IMR-90 (cell line): ENCODE measurements around the gene SEMA4B. TPM values are rescaled to one million over a fixed set of nuclear protein-coding genes. Genes with fewer than 3 reads are reported as not detected.

Source experiments
- ATAC-seq: fragments of 200-7000 bp; cut with Tn5 transposase; 2 replicates; pipeline ENCODE4 v1.9.1; 2020; ENCODE audit warnings: low read depth, mild to moderate bottlenecking, moderate library complexity
- BruUV-seq: library from RNA; stranded (reverse); fragments of 400-500 nt; replicated peaks from 2 replicates; lab custom pipeline; 2021; lab: Mats Ljungman, UMichigan
- CTCF ChIA-PET: fragments of 300-600 bp; formaldehyde crosslinking; extraction: SDS; loops from one replicate; lab custom pipeline; 2021; ENCODE audit warnings: antibody characterized with exemption; lab: Yijun Ruan, JAX
- POLR2A ChIA-PET: fragments of 300-600 bp; sonication (Branson Sonifier 250); formaldehyde crosslinking; loops from one replicate; lab custom pipeline; 2022; ENCODE audit warnings: antibody characterized with exemption; ENCODE audit not compliant: unreplicated experiment; lab: Charles Lee
- DNase-seq: peaks from one replicate; pipeline ENCODE4 v3.0.0; 2013
- H2AFZ ChIP-seq: replicated peaks from 2 replicates; pipeline ENCODE3; 2013; ENCODE audit warnings: low read length, mild to moderate bottlenecking; ENCODE audit not compliant: poor library complexity
- H2AK5ac ChIP-seq: 2 replicates; pipeline ENCODE4 v1.6.1; 2013; ENCODE audit warnings: low read depth, low read length, inconsistent platforms
- H2AK9ac ChIP-seq: replicated peaks from 2 replicates; pipeline ENCODE3; 2013; ENCODE audit warnings: mild to moderate bottlenecking, low read depth, low read length, moderate library complexity; ENCODE audit not compliant: poor library complexity
- H2BK120ac ChIP-seq: 2 replicates; pipeline ENCODE4 v1.6.1; 2013; ENCODE audit warnings: low read depth, low read length, inconsistent platforms
- H2BK15ac ChIP-seq: 3 replicates; pipeline ENCODE4 v1.6.1; 2013; ENCODE audit warnings: low read depth, low read length, inconsistent platforms
- H2BK20ac ChIP-seq: 2 replicates; pipeline ENCODE4 v1.6.1; 2013; ENCODE audit warnings: low read depth, mild to moderate bottlenecking, inconsistent platforms, low read length, moderate library complexity
- H2BK5ac ChIP-seq: 2 replicates; pipeline ENCODE4 v1.6.1; 2013; ENCODE audit warnings: mild to moderate bottlenecking, low read depth, low read length, inconsistent platforms; ENCODE audit not compliant: poor library complexity, severe bottlenecking
- H3K14ac ChIP-seq: replicated peaks from 2 replicates; pipeline ENCODE4 v1.6.1; 2013; ENCODE audit warnings: low read depth, low read length, inconsistent platforms
- H3K18ac ChIP-seq: 2 replicates; pipeline ENCODE4 v1.6.1; 2013; ENCODE audit warnings: low read depth, low read length, control low read depth
- H3K23ac ChIP-seq: 2 replicates; pipeline ENCODE4 v1.6.1; 2013; ENCODE audit warnings: low read depth, low read length, inconsistent platforms
- H3K27ac ChIP-seq: 2 replicates; pipeline ENCODE4 v1.5.1; 2013; ENCODE audit warnings: mild to moderate bottlenecking, control low read depth, low read length; ENCODE audit not compliant: insufficient read depth
- H3K27me3 ChIP-seq: 2 replicates; pipeline ENCODE4 v1.6.1; 2013; ENCODE audit warnings: low read length; ENCODE audit not compliant: control insufficient read depth, insufficient read depth
- H3K36me3 ChIP-seq: 2 replicates; pipeline ENCODE4 v1.6.1; 2013; ENCODE audit warnings: low read length, mixed read lengths; ENCODE audit not compliant: control insufficient read depth, insufficient read depth
- H3K4ac ChIP-seq: 2 replicates; pipeline ENCODE4 v1.6.1; 2013; ENCODE audit warnings: low read depth, low read length, inconsistent platforms
- H3K4me1 ChIP-seq: 2 replicates; pipeline ENCODE4 v1.6.1; 2013; ENCODE audit warnings: low read length, mixed read lengths; ENCODE audit not compliant: control insufficient read depth, insufficient read depth
- H3K4me2 ChIP-seq: 2 replicates; pipeline ENCODE4 v1.6.1; 2013; ENCODE audit warnings: low read depth, mild to moderate bottlenecking, control low read depth, low read length, moderate library complexity
- H3K4me3 ChIP-seq: 2 replicates; pipeline ENCODE4 v1.5.1; 2013; ENCODE audit warnings: low read depth, mild to moderate bottlenecking, control low read depth, low read length, moderate library complexity; ENCODE audit not compliant: insufficient read depth
- H3K56ac ChIP-seq: 2 replicates; pipeline ENCODE4 v1.6.1; 2013; ENCODE audit warnings: low read length, inconsistent platforms; ENCODE audit not compliant: insufficient read depth; ENCODE audit errors: extremely low read depth
- H3K79me1 ChIP-seq, 2 experiments: 2 replicates each; pipeline ENCODE4 v1.6.1; 2013; ENCODE audit warnings: low read length in 2 of 2, inconsistent platforms in 1 of 2, low read depth in 1 of 2
- H3K9ac ChIP-seq: 2 replicates; pipeline ENCODE4 v1.6.1; 2013; ENCODE audit warnings: low read depth, low read length, control low read depth
- H3K9me1 ChIP-seq: 2 replicates; pipeline ENCODE4 v1.6.1; 2013; ENCODE audit warnings: low read length, inconsistent platforms; ENCODE audit not compliant: insufficient read depth
- H3K9me3 ChIP-seq: 2 replicates; pipeline ENCODE4 v1.6.1; 2013; ENCODE audit warnings: low read length; ENCODE audit not compliant: control insufficient read depth, insufficient read depth
- H4K20me1 ChIP-seq: 2 replicates; pipeline ENCODE4 v1.6.1; 2013; ENCODE audit warnings: low read length, inconsistent platforms; ENCODE audit not compliant: insufficient read depth
- H4K5ac ChIP-seq: 2 replicates; pipeline ENCODE4 v1.6.1; 2013; ENCODE audit warnings: mild to moderate bottlenecking, low read depth, low read length, control low read depth
- H4K8ac ChIP-seq, 2 experiments: 2 replicates each; pipeline ENCODE4 v1.6.1; 2013; ENCODE audit warnings: low read depth in 2 of 2, low read length in 2 of 2, control low read depth in 1 of 2, inconsistent platforms in 1 of 2
- H4K91ac ChIP-seq: 2 replicates; pipeline ENCODE4 v1.6.1; 2013; ENCODE audit warnings: low read depth, low read length, inconsistent platforms; ENCODE audit not compliant: insufficient read depth
- FOS ChIP-seq: fragments of 150-350 bp; IDR thresholded peaks from 2 replicates; pipeline ENCODE4 v1.6.1; 2016; ENCODE audit warnings: low read depth, low read length
- POLR2A ChIP-seq: IDR thresholded peaks from 2 replicates; pipeline ENCODE4 v1.6.1; 2012; ENCODE audit warnings: mild to moderate bottlenecking, low read depth, low read length
- RAD21 ChIP-seq: IDR thresholded peaks from 2 replicates; pipeline ENCODE4 v1.6.1; 2012; ENCODE audit warnings: low read length, improper control_type of control experiment
- RCOR1 ChIP-seq: IDR thresholded peaks from 2 replicates; pipeline ENCODE4 v1.6.1; 2012; ENCODE audit warnings: mild to moderate bottlenecking, low read length, improper control_type of control experiment; ENCODE audit not compliant: insufficient replicate concordance
- RFX5 ChIP-seq: IDR thresholded peaks from 2 replicates; pipeline ENCODE4 v1.8.0; 2012; ENCODE audit warnings: low read depth, mild to moderate bottlenecking, low read length, moderate library complexity
- SMC3 ChIP-seq: fragments of 150-350 bp; IDR thresholded peaks from 2 replicates; pipeline ENCODE4 v1.6.1; 2016; ENCODE audit warnings: low read depth, mild to moderate bottlenecking, antibody characterized with exemption, low read length, moderate library complexity
- WGBS, 2 experiments: methylation state at CpG; one replicate each; pipeline versions ENCODE4 v1.1.5 to v1.1.7; 2013; ENCODE audit warnings: missing lambda C conversion rate in 2 of 2; ENCODE audit not compliant: insufficient read length in 1 of 2; ENCODE audit errors: extremely low coverage in 2 of 2; 5-methylcytosine and 5-hydroxymethylcytosine counted together
- dilution Hi-C: fragments of 300-500 bp; cut with HindIII; formaldehyde crosslinking; loops from one replicate; pipeline ENCODE4 v1.14.3; 2018; ENCODE audit warnings: low sequenced_read_pairs; ENCODE audit not compliant: unreplicated experiment
- in situ Hi-C: fragments of 300-500 bp; cut with MboI; formaldehyde crosslinking; loops from 3 replicates; pipeline ENCODE4 v1.14.3; 2019; ENCODE audit warnings: low sequenced_read_pairs, inconsistent platforms, mixed read lengths
- intact Hi-C: fragments of 100-400 bp; cut with micrococcal nuclease; formaldehyde crosslinking; loops from 2 replicates; pipeline ENCODE4 v1.10.0; 2022
- polyA plus RNA-seq, 3 experiments: library from polyadenylated mRNA; depleted of rRNA; stranded (reverse); fragments of >200 nt; gene quantifications; 2 replicates each; pipeline ENCODE4 v1.2.3, GENCODE V29; 2012; ENCODE audit warnings: low replicate concordance in 1 of 3
- total RNA-seq: library from RNA; depleted of rRNA; stranded (reverse); fragments of >200 nt; gene quantifications from 2 replicates; pipeline ENCODE4 v1.2.3, GENCODE V29; 2012

SEMA4B gene
- total and polyA plus RNA-seq, 2 of the 4 experiments (the other 2 are of a cell fraction), result 5.0 to 22.5 TPM

- Histone ChIP-seq H3K56ac (no peak overlapping the region), H3K36me3 (0 out of 2 replicates have a peak, but pooled peaks cover 3% of the 10 kb centered on the region), H3K18ac (no peak overlapping the region), H3K23ac (no peak overlapping the region), H3K79me1 (peaks cover 12 to 30% of the 10 kb centered on the region in 2 experiments), H3K27ac (no peak overlapping the region), H2BK120ac (no peak overlapping the region), H3K9me1 (peaks cover 10% of the 10 kb centered on the region), H2AFZ (peak overlapping the region; percentile 38), H4K8ac (no peak overlapping the region), H2AK5ac (no peak overlapping the region), H3K4ac (no peak overlapping the region), H4K20me1 (peaks cover 7% of the 10 kb centered on the region; the same call in 1 of the 2 replicates), H3K4me1 (peaks cover 7% of the 10 kb centered on the region), H3K14ac (no peak overlapping the region), H3K9me3 (no peaks in the 10 kb centered on the region), H2AK9ac (peak overlapping the region; percentile 9), H4K5ac (no peak overlapping the region), H4K91ac (no peak overlapping the region), H3K27me3 (no peaks in the 10 kb centered on the region), H2BK15ac (no peak overlapping the region), H3K9ac (no peak overlapping the region), H3K4me3 (no peak overlapping the region), H3K4me2 (no peak overlapping the region), H2BK20ac (no peak overlapping the region), H2BK5ac (no peak overlapping the region)
- dilution Hi-C loops, result no loop called here
- ChIA-PET POLR2A (interaction anchor here (0.5 kb wide), 1 partner anchor 106 kb away, joined by 13 read pairs; no protein-coding TSS in a partner anchor), CTCF (no interaction called here)
- in situ Hi-C loops, result no loop called here
- ATAC-seq, result no peak
- intact Hi-C loops, result no loop called here
- no peak for DNase-seq
- TF ChIP-seq FOS (no peak), RAD21 (no peak), RFX5 (no peak), POLR2A (no peak), RCOR1 (no peak), SMC3 (no peak)
- BruUV-seq, result no TSS peak
- WGBS, 2 experiments, result no CpG with 5 or more reads among the region's 5 CpGs
These were observed 61.3 kb downstream of the SEMA4B start for GRCh38 chr15:90262426-90262825.
